Keratinocyte (primary cell): ENCODE data around the gene MGAT1.
A peak's percentile ranks its signal among the peaks of the same experiment; 100 is the strongest.

ENCODE experiments used
- CTCF ChIP-seq, 3 experiments: IDR thresholded peaks in 1 of 3; conservative IDR thresholded peaks in 1 of 3; optimal IDR thresholded peaks in 1 of 3; 2 replicates in 2 of 3; 3 replicates in 1 of 3; pipeline versions ENCODE3 to v1.5.1; 2011; ENCODE audit warnings: low read length in 3 of 3, mild to moderate bottlenecking in 3 of 3, moderate library complexity in 2 of 3, control low read depth in 1 of 3, inconsistent platforms in 1 of 3; ENCODE audit not compliant: insufficient read depth in 2 of 3; ENCODE audit errors: extremely low read depth in 1 of 3
- EZH2 ChIP-seq: IDR thresholded peaks from one replicate; pipeline ENCODE4 v1.6.1; 2012; ENCODE audit warnings: inconsistent platforms, mild to moderate bottlenecking, low read length, moderate library complexity

DNA sequence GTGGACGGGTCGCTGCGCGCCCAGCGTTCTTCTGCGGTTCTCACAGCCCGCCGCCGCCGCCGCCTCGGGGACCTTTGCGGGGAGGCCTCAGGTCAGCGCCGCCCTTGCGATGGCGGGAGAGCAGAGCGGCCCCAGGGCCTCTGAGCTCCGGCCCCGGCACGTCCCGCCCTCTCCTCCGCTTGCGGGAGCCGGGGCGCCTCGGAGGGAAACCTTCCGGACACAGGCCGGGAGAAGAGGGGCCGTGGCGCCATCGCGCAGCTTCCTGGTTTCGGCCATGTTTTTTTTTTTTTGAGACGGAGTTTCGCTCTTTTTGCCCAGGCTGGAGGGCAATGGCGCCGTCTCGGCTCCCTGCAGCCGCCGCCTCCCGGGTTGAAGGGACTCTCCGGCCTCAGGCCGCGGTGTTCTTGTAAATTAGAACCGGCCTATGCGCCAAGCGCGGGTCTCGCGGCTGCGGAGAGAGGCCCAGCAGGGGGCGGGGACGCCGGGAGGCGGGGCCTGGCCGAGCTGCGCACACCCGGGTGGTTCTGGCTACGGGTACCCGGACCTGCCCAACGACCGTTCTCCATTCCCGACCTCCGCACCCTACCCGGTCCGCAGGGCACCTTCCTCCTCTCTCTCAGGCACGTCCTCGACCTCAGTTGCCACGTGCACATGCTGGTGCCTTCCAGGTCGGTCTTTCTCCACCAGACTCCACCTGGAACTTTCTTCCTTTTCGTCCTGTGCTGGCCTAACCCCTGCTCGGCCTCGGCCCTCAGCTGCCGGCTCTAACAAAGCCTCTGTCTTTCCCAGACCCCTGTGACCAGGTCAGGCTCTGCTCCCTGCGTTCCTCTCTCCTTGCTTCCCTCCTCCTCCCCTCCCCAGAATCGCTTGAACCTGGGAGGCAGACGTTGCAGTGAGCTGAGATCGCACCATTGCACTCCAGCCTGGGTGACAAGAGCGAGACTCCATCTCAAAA lies 28.8 kb upstream of the MGAT1 start:
- peak in 1 of 3 experiments; percentile 15 for TF ChIP-seq CTCF (optimal IDR thresholded peaks at IDR 0.05 in 1 of 3, IDR thresholded peaks at IDR 0.05 in 1 of 3, conservative IDR thresholded peaks at IDR 0.05 in 1 of 3; ENCODE audit: extremely low read depth in 1 of 3, insufficient read depth in 2 of 3, low read length in 3 of 3)
- no peak for TF ChIP-seq EZH2
